OCI-LY3 (cell line): ENCODE results near the gene GRM8.

Source experiments
- EZH2phosphoT487 ChIP-seq: fragments of 200-600 bp; shearing (Covaris generic); IDR thresholded peaks from 2 replicates; pipeline ENCODE4 v1.6.1; 2018; ENCODE audit warnings: antibody characterized with exemption, mixed run types, low read depth
- TF ChIP-seq, protein P1 (sequence below): fragments of 200-600, 300-600 bp; sonication (generic); IDR thresholded peaks from 2 replicates; pipeline ENCODE4 v1.5.1; 2014; ENCODE audit warnings: antibody characterized with exemption, low read length, low read depth

GRCh38 chr7:126659124-126659523, 593.6 kb downstream of the GRM8 start:
- TF ChIP-seq, protein P1, sequence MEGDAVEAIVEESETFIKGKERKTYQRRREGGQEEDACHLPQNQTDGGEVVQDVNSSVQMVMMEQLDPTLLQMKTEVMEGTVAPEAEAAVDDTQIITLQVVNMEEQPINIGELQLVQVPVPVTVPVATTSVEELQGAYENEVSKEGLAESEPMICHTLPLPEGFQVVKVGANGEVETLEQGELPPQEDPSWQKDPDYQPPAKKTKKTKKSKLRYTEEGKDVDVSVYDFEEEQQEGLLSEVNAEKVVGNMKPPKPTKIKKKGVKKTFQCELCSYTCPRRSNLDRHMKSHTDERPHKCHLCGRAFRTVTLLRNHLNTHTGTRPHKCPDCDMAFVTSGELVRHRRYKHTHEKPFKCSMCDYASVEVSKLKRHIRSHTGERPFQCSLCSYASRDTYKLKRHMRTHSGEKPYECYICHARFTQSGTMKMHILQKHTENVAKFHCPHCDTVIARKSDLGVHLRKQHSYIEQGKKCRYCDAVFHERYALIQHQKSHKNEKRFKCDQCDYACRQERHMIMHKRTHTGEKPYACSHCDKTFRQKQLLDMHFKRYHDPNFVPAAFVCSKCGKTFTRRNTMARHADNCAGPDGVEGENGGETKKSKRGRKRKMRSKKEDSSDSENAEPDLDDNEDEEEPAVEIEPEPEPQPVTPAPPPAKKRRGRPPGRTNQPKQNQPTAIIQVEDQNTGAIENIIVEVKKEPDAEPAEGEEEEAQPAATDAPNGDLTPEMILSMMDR = no peak
- no peak for TF ChIP-seq EZH2phosphoT487
